Heart left ventricle (tissue), 16 donors: ENCODE data around the gene ADCY9. TPM values are rescaled to one million over a fixed set of nuclear protein-coding genes. Genes with fewer than 3 reads are reported as not detected.

Experiments used
- ATAC-seq, 4 donors: fragments of 200-7000 bp; cut with Tn5 transposase; one replicate each; pipeline ENCODE4 v1.9.1; 2020 to 2022; ENCODE audit warnings: moderate library complexity in 4 of 4, mild to moderate bottlenecking in 3 of 4, moderate number of reproducible peaks in 1 of 4
- DNase-seq, 5 donors: peaks; one replicate each; pipeline ENCODE4 v3.0.0-alpha.2; 2020
- H3K27ac ChIP-seq, 12 donors: fragments of 200-600 bp; sonication (generic) in 4 of 12; one replicate each; pipeline versions ENCODE4 v1.5.0 to v1.8.0; 2016 to 2022; ENCODE audit warnings: mild to moderate bottlenecking in 2 of 12
- H3K27me3 ChIP-seq, 9 donors: fragments of 200-600 bp; sonication (generic) in 2 of 9; one replicate each; pipeline versions ENCODE4 v1.5.1 to v1.8.0; 2016 to 2022; ENCODE audit warnings: mild to moderate bottlenecking in 3 of 9
- H3K36me3 ChIP-seq, 9 donors: fragments of 200-600 bp; sonication (generic) in 2 of 9; one replicate each; pipeline versions ENCODE4 v1.5.0 to v1.8.0; 2018 to 2022; ENCODE audit warnings: mild to moderate bottlenecking in 2 of 9
- H3K4me1 ChIP-seq, 12 donors: fragments of 200-600 bp; sonication (generic) in 4 of 12; one replicate each; pipeline versions ENCODE4 v1.5.0 to v1.8.0; 2016 to 2022; ENCODE audit warnings: mild to moderate bottlenecking in 3 of 12
- H3K4me3 ChIP-seq, 12 donors: fragments of 200-600 bp; sonication (generic) in 4 of 12; one replicate each; pipeline versions ENCODE4 v1.5.0 to v1.8.0; 2017 to 2022; ENCODE audit warnings: mild to moderate bottlenecking in 9 of 12, moderate library complexity in 4 of 12
- H3K9me3 ChIP-seq, 12 donors: fragments of 200-600 bp; sonication (generic) in 4 of 12; one replicate each; pipeline versions ENCODE4 v1.5.0 to v1.8.0; 2016 to 2022; ENCODE audit warnings: mild to moderate bottlenecking in 1 of 12
- POLR2A ChIP-seq, 2 donors: fragments of 450-650 bp; IDR thresholded peaks; one replicate each; pipeline ENCODE4 v1.6.1; 2017; ENCODE audit warnings: antibody characterized with exemption in 2 of 2, mild to moderate bottlenecking in 2 of 2, moderate library complexity in 2 of 2
- WGBS, 4 donors: extraction: QIAGEN DNeasy Blood & Tissue Kit in 2 of 4; methylation state at CpG; one replicate each; pipeline versions ENCODE4 v1.1.5 to v1.1.7; 2013 to 2018; 5-methylcytosine and 5-hydroxymethylcytosine counted together
- intact Hi-C, 10 donors: fragments of 100-400 bp; cut with DNase I; formaldehyde crosslinking; loops; one replicate each; pipeline versions ENCODE4 v1.11.1 to v1.14.2; 2022
- polyA plus RNA-seq, 2 donors: library from polyadenylated mRNA; stranded (reverse); fragments of 200-250 nt; gene quantifications; one replicate each; pipeline ENCODE4 v1.2.3, GENCODE V29; 2013
- total RNA-seq, 9 donors: library from RNA; depleted of rRNA in 2 of 9; stranded (reverse); fragments of >200 nt in 2 of 9; fragmentation: NEBNext Ultra II Directional in 3 of 9; extraction: Animal tissue kit (Norgen Biotek cat#: 25700) in 3 of 9; gene quantifications; one replicate each; pipeline versions ENCODE4 v1.1.0 to v1.2.4, GENCODE V29; 2016 to 2023
- TF ChIP-seq, protein P1 (sequence below), 12 donors: fragments of 200-600 bp; sonication (generic) in 4 of 12; IDR thresholded peaks; one replicate each; pipeline versions ENCODE4 v1.5.0 to v1.8.0; 2018 to 2022; ENCODE audit warnings: antibody characterized with exemption in 12 of 12, mild to moderate bottlenecking in 5 of 12
- donor health status: ischemic (EF 13 %, LVEDD 7.1; RV severe dilation, severe dysfunction).
- donor health status: healthy with polysubstance abuse.
- donor health status: DM: no; HTN: yes; CAD: no.
- donor health status: DM: no; HTN: no; CAD: no.
- donor health status: ischemic (EF 25% LVEDD 6.9; RV normal size, moderate dysfunction).
- donor health status: ischemic (EF 25% LVEDD 5.7; RV mildly dilated, moderate dysfunction).
- donor health status: healthy.
- donor health status: DM: yes; HTN: yes; CAD: no.
- donor health status: ischemic (EF 35%, LVEDD 5.7; RV mildly dilated, moderate dysfunction).
- donor health status: nonischemic (EF 11% LVEDD 7.7; RV severe dilation, severe dysfunction).
- donor health status: DM: yes; HTN: yes; CAD: no.
- donor health status: PGD.
- donor health status: ischemic (EF 29% LVEDD 5.4; RV normal size, mild dysfunction).
- donor health status: nonischemic (EF 23%, LVEDD 6.1; RV moderate dilation, normal function).

Gene ADCY9
- total and polyA plus RNA-seq, 11 donors = 11.8 to 85.8 (median 45.0) TPM

DNA sequence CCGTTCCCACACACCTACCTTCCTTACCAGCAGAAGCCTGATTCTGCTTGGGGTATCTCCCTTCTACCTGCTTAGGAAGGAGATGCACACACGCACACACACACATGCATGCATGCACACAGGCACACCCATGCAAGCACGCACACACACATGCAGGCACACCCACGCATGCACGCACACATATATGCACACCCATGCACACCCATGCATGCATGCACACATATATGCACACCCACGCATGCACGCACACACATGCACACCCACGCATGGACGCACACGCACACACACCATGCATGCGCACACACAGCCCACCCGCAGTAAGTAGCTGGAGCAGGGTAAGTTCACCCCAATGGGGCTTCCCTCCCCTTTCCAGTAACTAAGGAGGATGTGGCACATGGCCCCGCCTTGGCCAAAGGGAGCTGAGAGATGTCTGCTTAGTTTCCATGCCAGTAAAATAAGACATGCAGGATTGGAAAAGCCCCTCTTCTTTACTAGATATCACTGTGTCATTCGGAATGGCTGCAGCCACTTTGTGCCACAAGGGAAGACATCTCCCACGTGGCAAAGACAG is 33.7 kb downstream of the ADCY9 start:
- intact Hi-C loops = no loop called here
- peaks cover 0 to 19% (median 3%) of the 10 kb centered on the region in 12 donors for H3K4me1 ChIP-seq
- H3K9me3 ChIP-seq = no peaks in the 10 kb centered on the region
- ATAC-seq (peak in 1 of 4 donors; percentile 10), DNase-seq (no peak)
- TF ChIP-seq, protein P1, sequence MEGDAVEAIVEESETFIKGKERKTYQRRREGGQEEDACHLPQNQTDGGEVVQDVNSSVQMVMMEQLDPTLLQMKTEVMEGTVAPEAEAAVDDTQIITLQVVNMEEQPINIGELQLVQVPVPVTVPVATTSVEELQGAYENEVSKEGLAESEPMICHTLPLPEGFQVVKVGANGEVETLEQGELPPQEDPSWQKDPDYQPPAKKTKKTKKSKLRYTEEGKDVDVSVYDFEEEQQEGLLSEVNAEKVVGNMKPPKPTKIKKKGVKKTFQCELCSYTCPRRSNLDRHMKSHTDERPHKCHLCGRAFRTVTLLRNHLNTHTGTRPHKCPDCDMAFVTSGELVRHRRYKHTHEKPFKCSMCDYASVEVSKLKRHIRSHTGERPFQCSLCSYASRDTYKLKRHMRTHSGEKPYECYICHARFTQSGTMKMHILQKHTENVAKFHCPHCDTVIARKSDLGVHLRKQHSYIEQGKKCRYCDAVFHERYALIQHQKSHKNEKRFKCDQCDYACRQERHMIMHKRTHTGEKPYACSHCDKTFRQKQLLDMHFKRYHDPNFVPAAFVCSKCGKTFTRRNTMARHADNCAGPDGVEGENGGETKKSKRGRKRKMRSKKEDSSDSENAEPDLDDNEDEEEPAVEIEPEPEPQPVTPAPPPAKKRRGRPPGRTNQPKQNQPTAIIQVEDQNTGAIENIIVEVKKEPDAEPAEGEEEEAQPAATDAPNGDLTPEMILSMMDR (IDR thresholded peaks at IDR 0.05) = no peak
- TF ChIP-seq POLR2A (IDR thresholded peaks at IDR 0.05) = no peak
- no peaks in the 10 kb centered on the region for H3K36me3 ChIP-seq
- H3K27me3 ChIP-seq = no peaks in the 10 kb centered on the region
- no peak overlapping the region for H3K27ac ChIP-seq
- no peak overlapping the region for H3K4me3 ChIP-seq
- WGBS, 4 donors = 89 to 95% (median 92%) methylated on average over 14 to 15 of the region's 15 CpGs

DNA sequence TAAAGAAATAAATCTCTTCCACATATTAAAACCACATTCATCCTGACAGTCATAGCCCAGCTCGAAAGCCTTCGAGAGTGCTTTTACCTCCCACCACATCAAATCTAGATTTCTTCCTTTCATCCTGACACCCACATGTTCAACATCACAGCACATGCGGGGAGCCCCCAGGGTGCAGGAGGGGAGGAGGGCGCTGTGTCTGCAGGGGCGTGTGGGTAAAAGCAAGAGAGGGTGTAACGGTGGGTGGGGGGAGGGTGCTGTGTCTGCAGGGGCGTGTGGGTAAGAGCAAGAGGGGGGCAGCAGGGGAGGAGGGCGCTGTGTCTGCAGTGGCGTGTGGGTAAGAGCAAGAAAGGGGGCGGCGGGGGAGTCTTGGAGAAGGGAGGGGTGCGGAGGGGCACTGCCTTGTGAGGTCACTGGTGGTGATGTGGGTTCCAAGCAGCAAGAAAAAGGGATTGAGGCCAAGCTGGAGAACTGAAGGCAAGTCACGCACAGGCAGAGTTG is 34.7 kb downstream of the ADCY9 start:
- no peak overlapping the region for H3K27ac ChIP-seq
- WGBS, 4 donors = 71 to 85% (median 79%) methylated on average over 13 of the region's 13 CpGs
- no peak for DNase-seq

DNA sequence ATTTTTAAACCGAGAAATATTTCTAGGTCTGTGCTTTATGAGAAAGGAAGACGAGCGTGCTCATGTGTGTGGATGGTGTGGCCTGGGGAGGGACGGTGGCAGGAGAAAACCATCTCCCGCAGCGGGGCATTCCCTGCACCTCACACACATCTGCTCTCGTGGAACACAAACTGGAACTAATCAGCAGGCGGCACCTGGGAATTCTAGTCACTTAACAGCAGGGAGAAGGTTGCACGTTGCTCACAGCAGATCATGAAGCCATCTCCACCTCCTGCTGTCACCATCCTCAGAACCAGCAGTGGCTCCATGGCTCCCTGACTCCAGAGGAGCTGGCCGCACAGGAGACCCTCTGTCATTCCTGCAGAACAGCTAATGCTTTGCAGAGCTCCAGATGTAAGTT is 35.2 kb downstream of the ADCY9 start:
- 65 to 74% (median 70%) methylated on average over 10 of the region's 10 CpGs for WGBS, 4 donors
- Histone ChIP-seq H3K36me3 (peaks cover 0 to 4% (median 0%) of the 10 kb centered on the region in 9 donors), H3K27ac (no peak overlapping the region), H3K9me3 (no peaks in the 10 kb centered on the region), H3K4me1 (peaks cover 0 to 15% (median 1%) of the 10 kb centered on the region in 12 donors), H3K27me3 (no peaks in the 10 kb centered on the region), H3K4me3 (no peak overlapping the region)
- no peak for TF ChIP-seq POLR2A (IDR thresholded peaks at IDR 0.05)
- TF ChIP-seq, protein P1 (IDR thresholded peaks at IDR 0.05) = no peak
- intact Hi-C loops = no loop called here
- DNase-seq (no peak), ATAC-seq (no peak)

More for the DNA sequence above, 34.7 kb downstream of the ADCY9 start:
- intact Hi-C loops = no loop called here
- TF ChIP-seq, protein P1 (IDR thresholded peaks at IDR 0.05) = no peak
- no peak for TF ChIP-seq POLR2A (IDR thresholded peaks at IDR 0.05)
- Histone ChIP-seq H3K9me3 (no peaks in the 10 kb centered on the region), H3K36me3 (peaks cover 0 to 4% (median 0%) of the 10 kb centered on the region in 9 donors), H3K27me3 (no peaks in the 10 kb centered on the region), H3K4me1 (peaks cover 0 to 16% (median 1%) of the 10 kb centered on the region in 12 donors), H3K4me3 (no peak overlapping the region)
- ATAC-seq = no peak

DNA sequence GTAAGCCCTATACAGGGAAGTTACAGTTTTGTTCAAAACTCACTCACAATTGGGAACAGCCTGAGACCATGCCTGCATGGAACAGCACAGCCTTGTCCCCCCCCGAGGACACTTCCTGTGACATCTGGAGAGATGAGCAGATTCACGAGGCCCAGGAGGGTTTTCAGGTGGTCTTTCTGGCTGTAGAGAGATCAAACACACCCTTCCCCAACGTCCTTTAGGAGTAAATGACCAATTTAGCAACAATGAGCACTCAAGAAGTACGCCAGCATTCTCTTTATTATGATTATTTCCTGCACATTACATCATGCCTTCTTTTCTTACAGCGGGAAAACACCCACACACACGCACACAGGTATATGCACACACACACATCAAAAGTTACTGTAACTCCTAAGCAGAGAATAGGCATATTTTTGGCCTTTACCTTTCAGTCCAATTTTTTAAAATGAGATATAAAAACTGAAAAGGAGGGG is 39.0 kb downstream of the ADCY9 start:
- Histone ChIP-seq H3K27ac (no peak overlapping the region), H3K4me3 (no peak overlapping the region), H3K9me3 (no peaks in the 10 kb centered on the region), H3K4me1 (peaks cover 0 to 8% (median 0%) of the 10 kb centered on the region in 12 donors), H3K27me3 (no peaks in the 10 kb centered on the region), H3K36me3 (peaks cover 0 to 4% (median 0%) of the 10 kb centered on the region in 9 donors)
- no peak for TF ChIP-seq POLR2A (IDR thresholded peaks at IDR 0.05)
- TF ChIP-seq, protein P1 (IDR thresholded peaks at IDR 0.05) = no peak
- ATAC-seq (peak in 1 of 4 donors; percentile 9), DNase-seq (no peak)
- 57 to 71% (median 60%) methylated on average over 6 of the region's 6 CpGs for WGBS, 4 donors
- intact Hi-C loops = no loop called here
